ENCODE measurements around the gene RAB37. TPM values are rescaled to one million over a fixed set of nuclear protein-coding genes. Genes with fewer than 3 reads are reported as not detected.

Gene RAB37
- total RNA-seq, 1 experiment from 2014 or later: 2.5 TPM

DNA sequence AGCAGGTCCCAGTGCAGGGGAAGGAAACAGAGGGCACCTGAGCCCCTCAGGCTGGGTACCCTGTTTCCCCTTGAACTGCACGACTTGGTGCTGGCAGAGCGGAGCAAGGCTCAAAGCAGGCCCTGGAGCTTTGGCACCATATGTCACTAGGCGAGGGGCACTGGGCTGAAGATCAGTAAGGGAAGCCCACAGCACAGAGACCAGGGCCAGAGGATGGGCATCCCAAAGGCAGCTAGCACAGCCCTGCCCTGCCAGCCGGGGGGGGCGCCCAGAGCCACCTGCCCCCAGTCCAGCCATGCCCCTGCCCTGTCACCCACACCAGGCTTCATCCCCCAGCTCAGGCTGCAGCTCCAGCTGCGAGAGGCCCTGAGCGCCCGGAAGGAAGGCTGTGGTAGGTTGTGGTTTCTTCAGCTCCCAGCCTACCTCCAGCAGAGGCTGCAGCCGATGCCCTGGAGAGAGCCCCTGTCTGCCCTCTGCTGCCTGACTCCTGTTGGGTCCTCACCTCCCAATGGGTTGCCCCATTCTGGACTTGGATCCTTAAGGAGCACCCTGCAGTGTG is 22.3 kb downstream of the RAB37 start:
- no CpG with 5 or more reads among the region's 9 CpGs for WGBS (ENCODE audit: extremely low coverage, insufficient read length, low lambda C conversion rate)
- Mint-ChIP-seq H3K27ac (peak overlapping the region in 2 of 3 experiments; percentile 96 to 97; a peak in 4 of 7 replicates), H3K27me3 (ENCODE audit: low read depth) (no peaks in the 10 kb centered on the region), H3K4me3 (peak overlapping the region in 1 of 2 experiments; percentile 33; a peak in 2 of 5 replicates), H3K36me3 (ENCODE audit: insufficient read depth in 1 of 3, low read depth in 3 of 3) (peaks cover 0 to 5% (median 4%) of the 10 kb centered on the region in 3 experiments; a peak in 3 of 7 replicates), H3K4me1 (peaks cover 53 to 77% of the 10 kb centered on the region in 2 experiments), H3K9me3 (no peaks in the 10 kb centered on the region)
- peaks cover 1% of the 10 kb centered on the region; the same call in 1 of the 2 replicates for H3K79me2 ChIP-seq (ENCODE audit: insufficient read depth, low read length)
- H3K79me1 ChIP-seq (ENCODE audit: insufficient read depth, low read depth, low read length, poor library complexity, severe bottlenecking): peaks cover 9% of the 10 kb centered on the region
- no peaks in the 10 kb centered on the region for H4K20me1 ChIP-seq (ENCODE audit: control insufficient read depth, insufficient read depth, insufficient read length)
- H2AK5ac ChIP-seq (ENCODE audit: insufficient read length, low read length): no peak overlapping the region
- H3K9me3 ChIP-seq (ENCODE audit: control insufficient read depth, low read depth, low read length): no peaks in the 10 kb centered on the region
- H2BK5ac ChIP-seq (ENCODE audit: insufficient read length, low read length): no peak overlapping the region
- no peaks in the 10 kb centered on the region for H3K23me2 ChIP-seq (ENCODE audit: insufficient read length, low read depth, low read length, poor library complexity, severe bottlenecking)
- no peak overlapping the region for H2BK12ac ChIP-seq (ENCODE audit: insufficient read length, low read depth, low read length)
- no peaks in the 10 kb centered on the region for H3K27me3 ChIP-seq (ENCODE audit: insufficient read depth, low read length)
- no peak overlapping the region for H3T11ph ChIP-seq (ENCODE audit: low read length)
- H3K18ac ChIP-seq (ENCODE audit: insufficient read length, low read depth, low read length): no peak overlapping the region
- H2BK15ac ChIP-seq (ENCODE audit: low read depth, low read length): no peak overlapping the region
- 0 out of 2 replicates have a peak overlapping the region, but pooled peaks have one; percentile 6 for H3K14ac ChIP-seq (ENCODE audit: insufficient read depth, low read length)
- no peak for DNase-seq
- no peak overlapping the region for H3K27ac ChIP-seq (ENCODE audit: insufficient read length, low read depth, low read length)
- no peak overlapping the region for H2AFZ ChIP-seq (ENCODE audit: low read length)
- H3K4me2 ChIP-seq (ENCODE audit: insufficient read depth, insufficient read length, low read length): no peak overlapping the region
- no peak overlapping the region for H3K9ac ChIP-seq (ENCODE audit: extremely low read depth, insufficient read length, low read length)
- H4K91ac ChIP-seq (ENCODE audit: insufficient read length, low read depth, low read length): no peak overlapping the region
- H2BK120ac ChIP-seq (ENCODE audit: low read depth, low read length, poor library complexity, severe bottlenecking): no peak overlapping the region
- TF ChIP-seq, protein P1, sequence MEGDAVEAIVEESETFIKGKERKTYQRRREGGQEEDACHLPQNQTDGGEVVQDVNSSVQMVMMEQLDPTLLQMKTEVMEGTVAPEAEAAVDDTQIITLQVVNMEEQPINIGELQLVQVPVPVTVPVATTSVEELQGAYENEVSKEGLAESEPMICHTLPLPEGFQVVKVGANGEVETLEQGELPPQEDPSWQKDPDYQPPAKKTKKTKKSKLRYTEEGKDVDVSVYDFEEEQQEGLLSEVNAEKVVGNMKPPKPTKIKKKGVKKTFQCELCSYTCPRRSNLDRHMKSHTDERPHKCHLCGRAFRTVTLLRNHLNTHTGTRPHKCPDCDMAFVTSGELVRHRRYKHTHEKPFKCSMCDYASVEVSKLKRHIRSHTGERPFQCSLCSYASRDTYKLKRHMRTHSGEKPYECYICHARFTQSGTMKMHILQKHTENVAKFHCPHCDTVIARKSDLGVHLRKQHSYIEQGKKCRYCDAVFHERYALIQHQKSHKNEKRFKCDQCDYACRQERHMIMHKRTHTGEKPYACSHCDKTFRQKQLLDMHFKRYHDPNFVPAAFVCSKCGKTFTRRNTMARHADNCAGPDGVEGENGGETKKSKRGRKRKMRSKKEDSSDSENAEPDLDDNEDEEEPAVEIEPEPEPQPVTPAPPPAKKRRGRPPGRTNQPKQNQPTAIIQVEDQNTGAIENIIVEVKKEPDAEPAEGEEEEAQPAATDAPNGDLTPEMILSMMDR (conservative IDR thresholded peaks at IDR 0.05): peak; percentile 17; the same call in 1 of the 3 replicates
- H4K8ac ChIP-seq (replicated peaks; ENCODE audit: insufficient read length, low read depth, low read length): no peak overlapping the region
- no peak overlapping the region for H3K4ac ChIP-seq (ENCODE audit: low read depth, low read length)
- H3K56ac ChIP-seq (ENCODE audit: insufficient read length, low read depth, low read length): no peak overlapping the region
- H3K23ac ChIP-seq (ENCODE audit: insufficient read length, low read depth, low read length): no peak overlapping the region
- peaks cover 11% of the 10 kb centered on the region; the same call in 1 of the 2 replicates for H3K4me1 ChIP-seq (ENCODE audit: insufficient read depth, low read length)
- no peak overlapping the region for H2BK20ac ChIP-seq (ENCODE audit: low read depth, low read length, poor library complexity, severe bottlenecking)
- no peak overlapping the region for H4K5ac ChIP-seq (ENCODE audit: insufficient read length, low read depth, low read length)

All from H9 (cell line).